Brain microvascular endothelial cell (primary cell): Measurements from ENCODE around the gene BTBD9.

Experiments used
- DNase-seq: peaks from one replicate; pipeline ENCODE4 v3.0.0-alpha.2; 2020
- H3K27ac ChIP-seq: fragments of 250-450 bp; sonication (Bioruptor Pico); 2 replicates; pipeline ENCODE4 v1.5.1; 2020; ENCODE audit warnings: mild to moderate bottlenecking, moderate library complexity
- H3K27me3 ChIP-seq: fragments of 250-450 bp; sonication (Bioruptor Pico); replicated peaks from 2 replicates; pipeline ENCODE4 v1.5.1; 2020; ENCODE audit warnings: mild to moderate bottlenecking
- H3K36me3 ChIP-seq: fragments of 250-450 bp; sonication (Bioruptor Pico); replicated peaks from 2 replicates; pipeline ENCODE4 v1.5.1; 2020; ENCODE audit warnings: mild to moderate bottlenecking
- H3K4me3 ChIP-seq: 2 replicates; pipeline ENCODE4 v1.5.1; 2011; ENCODE audit warnings: low read depth, mild to moderate bottlenecking, control low read depth, low read length, moderate library complexity
- CTCF ChIP-seq: IDR thresholded peaks from 2 replicates; pipeline ENCODE4 v1.5.1; 2011; ENCODE audit warnings: low read depth, mild to moderate bottlenecking, moderate library complexity, low read length, control low read depth, inconsistent platforms; ENCODE audit errors: missing control alignments
- in situ Hi-C: cut with HindIII; loops from 2 replicates; pipeline ENCODE4 v1.10.0; 2017; ENCODE audit warnings: low sequenced_read_pairs, low pct_ligation_motif_present

The BTBD9 gene

GRCh38 chr6:38479331-38479730, 160.4 kb downstream of the BTBD9 start:
- no peak for DNase-seq
- H3K27ac ChIP-seq, result no peak overlapping the region
- no peaks in the 10 kb centered on the region for H3K27me3 ChIP-seq
- in situ Hi-C loops, result no loop called here
- H3K4me3 ChIP-seq, result no peak overlapping the region
- no peak for TF ChIP-seq CTCF
- H3K36me3 ChIP-seq, result no peaks in the 10 kb centered on the region

GRCh38 chr6:38477680-38478260, 162.0 kb downstream of the BTBD9 start:
- H3K4me3 ChIP-seq, result no peak overlapping the region
- in situ Hi-C loops, result no loop called here
- no peaks in the 10 kb centered on the region for H3K27me3 ChIP-seq
- no peaks in the 10 kb centered on the region for H3K36me3 ChIP-seq
- no peak for TF ChIP-seq CTCF
- no peak overlapping the region for H3K27ac ChIP-seq
- no peak for DNase-seq

GRCh38 chr6:38476888-38477287, 162.8 kb downstream of the BTBD9 start:
- no peak for TF ChIP-seq CTCF
- Histone ChIP-seq H3K27me3 (no peaks in the 10 kb centered on the region), H3K36me3 (no peaks in the 10 kb centered on the region), H3K4me3 (no peak overlapping the region), H3K27ac (no peak overlapping the region)
- DNase-seq, result no peak
- in situ Hi-C loops, result no loop called here

- TF ChIP-seq CTCF, result no peak
- H3K36me3 ChIP-seq, result no peaks in the 10 kb centered on the region
- in situ Hi-C loops, result no loop called here
- no peaks in the 10 kb centered on the region for H3K27me3 ChIP-seq
- H3K4me3 ChIP-seq, result no peak overlapping the region
- no peak overlapping the region for H3K27ac ChIP-seq
- no peak for DNase-seq
These were observed 163.6 kb downstream of the BTBD9 start for GRCh38 chr6:38476141-38476540.

GRCh38 chr6:38470548-38470947, 169.2 kb downstream of the BTBD9 start:
- no peak for DNase-seq
- TF ChIP-seq CTCF, result no peak
- in situ Hi-C loops, result no loop called here

GRCh38 chr6:38467566-38467965, 172.2 kb downstream of the BTBD9 start:
- TF ChIP-seq CTCF, result no peak
- no peaks in the 10 kb centered on the region for H3K36me3 ChIP-seq
- no peaks in the 10 kb centered on the region for H3K27me3 ChIP-seq
- H3K4me3 ChIP-seq, result no peak overlapping the region
- DNase-seq, result no peak
- in situ Hi-C loops, result no loop called here
- H3K27ac ChIP-seq, result no peak overlapping the region

More at GRCh38 chr6:38470548-38470947, 169.2 kb downstream of the BTBD9 start:
- H3K27ac ChIP-seq, result no peak overlapping the region
- H3K36me3 ChIP-seq, result no peaks in the 10 kb centered on the region
- no peak overlapping the region for H3K4me3 ChIP-seq
- H3K27me3 ChIP-seq, result no peaks in the 10 kb centered on the region
